T-helper 22 cell (primary cell): ENCODE data around the gene GID8.
"Not testable (repeated sequence)": the region's sequence is repeated elsewhere in the genome, so short reads cannot be mapped to it uniquely, and the experiment has no call there.

Experiments
- DNase-seq: peaks from one replicate; pipeline ENCODE4 v3.0.0-alpha.2; 2020; ENCODE audit warnings: low read depth

GID8 gene

DNA sequence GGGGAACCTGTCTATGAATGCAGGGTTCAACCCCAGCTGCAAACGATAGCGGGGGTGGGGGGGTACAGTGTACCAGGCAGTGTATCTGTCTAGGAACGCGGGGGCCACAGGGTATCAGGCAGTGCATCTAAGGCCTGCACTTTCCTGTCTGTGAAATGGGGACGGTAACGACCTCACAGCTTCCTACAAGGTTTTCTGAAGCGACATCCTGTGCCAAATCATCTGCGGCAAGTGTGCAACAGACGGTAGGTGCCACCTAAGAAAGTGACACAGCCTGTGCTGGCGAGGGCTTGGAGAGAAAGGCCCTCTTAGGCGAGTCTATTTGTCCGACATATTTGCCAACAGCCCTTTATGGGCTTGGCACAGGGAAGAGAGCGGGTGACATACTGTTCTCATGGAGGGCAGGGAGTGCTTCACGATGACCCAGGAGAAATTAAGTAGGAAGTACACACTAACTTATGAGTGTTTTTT lies 15.5 kb upstream of the GID8 start:
- peak; percentile 59 for DNase-seq

DNA sequence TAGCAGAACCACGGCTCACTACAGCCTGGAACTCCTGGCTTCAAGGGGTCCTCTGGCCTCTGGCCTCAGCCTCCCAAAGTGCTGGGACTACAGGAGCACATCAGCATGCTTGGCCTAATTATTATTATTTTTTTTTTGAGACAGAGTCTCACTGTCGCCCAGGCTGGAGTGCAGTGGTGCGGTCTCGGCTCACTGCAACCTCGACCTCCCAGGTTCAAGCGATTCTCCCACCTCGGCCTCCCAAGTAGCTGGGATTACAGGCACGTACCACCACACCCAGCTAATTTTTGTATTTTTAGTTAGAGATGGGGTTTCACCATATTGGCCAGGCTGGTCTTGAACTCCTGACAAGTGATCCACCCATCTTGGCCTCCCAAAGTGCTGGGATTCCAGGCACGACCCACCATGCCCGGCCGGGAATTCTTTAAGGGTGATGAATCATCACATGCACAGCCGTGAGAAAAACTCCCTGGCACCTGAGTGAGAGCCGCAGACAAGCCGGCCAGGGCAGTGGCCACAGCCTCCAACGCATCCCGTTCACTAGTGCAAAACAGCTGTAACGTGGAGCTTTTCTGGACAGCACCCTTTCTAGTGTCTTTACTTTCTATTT lies 14.8 kb upstream of the GID8 start:
- DNase-seq: not testable (repeated sequence)

DNA sequence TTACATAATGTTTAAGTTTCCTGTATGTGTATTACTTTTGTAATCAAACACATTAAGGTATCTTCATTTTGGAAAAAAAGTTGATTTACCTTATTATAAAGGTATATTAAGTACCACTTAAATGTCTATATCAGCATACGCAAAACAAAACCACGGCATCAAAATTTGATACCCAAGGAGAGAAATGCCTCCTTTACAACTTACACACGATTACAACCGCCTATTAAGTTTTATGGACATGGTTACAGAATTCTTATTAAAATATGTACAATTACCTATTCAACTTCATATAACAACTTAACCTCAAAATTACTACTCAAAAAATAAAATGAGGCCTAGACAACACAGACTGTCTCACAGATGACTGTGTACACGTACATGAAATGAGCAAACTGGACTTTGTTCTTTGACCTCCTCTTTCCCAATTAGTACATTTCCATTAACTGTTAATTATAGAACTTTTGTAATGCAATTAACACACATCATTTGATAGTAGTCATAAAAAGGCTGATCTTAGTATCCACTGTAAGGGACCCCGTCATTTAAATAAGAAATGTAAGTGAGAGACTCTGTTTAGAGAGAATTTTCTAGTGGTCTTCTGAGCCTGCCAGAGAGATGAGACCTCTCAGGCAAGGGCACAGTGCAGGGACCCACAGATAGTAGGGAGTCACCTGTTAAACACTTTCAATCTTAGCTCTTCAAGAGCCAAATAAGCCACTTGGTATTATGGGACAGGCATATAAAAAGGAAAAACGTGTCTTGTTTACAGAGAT lies 14.1 kb upstream of the GID8 start:
- no peak for DNase-seq

DNA sequence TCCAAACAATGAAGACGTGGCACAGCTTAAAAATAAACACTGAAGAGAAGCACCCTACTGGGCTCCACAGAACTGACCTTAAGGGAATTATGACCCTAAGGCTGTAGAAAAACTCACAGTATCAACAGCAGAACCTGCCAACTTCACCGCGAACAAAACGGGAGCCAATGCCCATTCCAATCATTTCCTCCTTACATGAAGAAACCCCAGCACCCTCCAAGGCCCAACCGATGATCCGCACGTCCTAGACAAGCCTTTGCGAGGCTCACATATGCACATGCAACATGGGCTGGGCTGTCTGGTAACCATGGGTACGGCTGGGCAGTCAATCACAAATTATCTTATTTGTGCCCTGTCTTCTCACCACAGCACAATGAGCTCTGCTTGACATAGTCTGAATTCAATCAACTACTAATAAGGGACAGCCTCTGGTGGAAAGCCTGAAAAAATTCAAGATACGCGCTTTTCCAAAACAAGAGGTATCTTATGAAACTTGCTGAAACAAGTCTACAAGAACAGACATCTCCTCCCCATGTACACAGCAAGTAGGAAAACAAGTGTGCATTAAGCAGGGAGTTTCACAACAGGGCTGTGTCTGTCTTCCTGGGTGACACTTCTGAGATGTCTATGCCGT lies 13.4 kb upstream of the GID8 start:
- peak; percentile 37 for DNase-seq

DNA sequence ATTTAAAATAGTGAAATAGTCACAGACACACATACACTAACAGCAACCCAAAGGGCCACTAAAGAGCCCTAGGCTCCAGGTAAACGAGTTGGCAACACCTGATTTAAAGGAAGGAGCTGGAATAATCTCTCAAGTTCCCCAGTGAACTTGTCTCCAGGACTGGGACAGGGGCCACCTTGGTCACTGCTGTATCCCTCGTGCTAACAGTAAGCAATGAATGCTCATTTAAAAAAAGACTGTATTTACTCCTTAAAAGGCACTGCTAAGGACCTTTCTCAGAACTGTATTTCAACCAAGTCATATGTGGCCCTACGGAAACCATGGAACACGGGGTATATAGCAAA lies 12.9 kb upstream of the GID8 start:
- no peak for DNase-seq

DNA sequence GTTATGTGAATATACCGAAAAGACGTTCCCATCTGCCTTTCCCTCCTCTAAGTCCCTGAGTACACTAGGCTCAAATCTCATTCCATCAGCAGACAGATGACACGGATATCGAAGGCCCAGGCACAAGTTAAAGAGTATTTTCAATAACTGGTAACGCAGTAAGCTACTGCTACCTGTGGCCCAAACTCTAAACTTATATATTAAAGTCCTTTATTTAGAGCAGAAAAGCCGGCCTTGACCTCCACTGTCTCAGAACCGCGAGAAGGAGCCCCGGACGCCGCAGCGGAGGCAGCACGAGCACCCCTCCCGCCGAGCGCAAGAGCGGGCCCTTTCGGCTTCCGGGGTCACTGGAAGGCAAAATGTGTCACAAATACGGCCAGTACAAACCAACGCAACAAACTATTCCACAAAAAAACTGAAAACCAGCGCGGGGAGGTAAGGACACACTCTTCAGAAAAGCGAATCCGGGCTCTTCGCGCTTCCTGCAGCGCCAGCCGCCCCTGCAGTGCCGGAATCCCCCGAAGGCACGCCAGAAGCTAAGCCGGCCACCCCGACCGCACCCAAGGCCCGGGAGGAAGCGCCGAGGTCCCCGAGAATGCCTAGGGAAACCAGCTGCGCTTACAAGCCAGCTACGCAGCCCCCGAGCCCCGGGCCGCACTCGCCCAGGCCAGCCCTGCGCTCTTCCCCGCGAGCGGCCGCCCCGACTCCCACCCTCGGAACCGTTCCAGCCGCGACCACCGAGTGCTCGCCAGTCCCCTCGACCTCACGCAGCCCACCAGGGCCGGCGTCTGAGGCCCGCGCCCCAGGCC lies 12.3 kb upstream of the GID8 start:
- peak; percentile 51 for DNase-seq

DNA sequence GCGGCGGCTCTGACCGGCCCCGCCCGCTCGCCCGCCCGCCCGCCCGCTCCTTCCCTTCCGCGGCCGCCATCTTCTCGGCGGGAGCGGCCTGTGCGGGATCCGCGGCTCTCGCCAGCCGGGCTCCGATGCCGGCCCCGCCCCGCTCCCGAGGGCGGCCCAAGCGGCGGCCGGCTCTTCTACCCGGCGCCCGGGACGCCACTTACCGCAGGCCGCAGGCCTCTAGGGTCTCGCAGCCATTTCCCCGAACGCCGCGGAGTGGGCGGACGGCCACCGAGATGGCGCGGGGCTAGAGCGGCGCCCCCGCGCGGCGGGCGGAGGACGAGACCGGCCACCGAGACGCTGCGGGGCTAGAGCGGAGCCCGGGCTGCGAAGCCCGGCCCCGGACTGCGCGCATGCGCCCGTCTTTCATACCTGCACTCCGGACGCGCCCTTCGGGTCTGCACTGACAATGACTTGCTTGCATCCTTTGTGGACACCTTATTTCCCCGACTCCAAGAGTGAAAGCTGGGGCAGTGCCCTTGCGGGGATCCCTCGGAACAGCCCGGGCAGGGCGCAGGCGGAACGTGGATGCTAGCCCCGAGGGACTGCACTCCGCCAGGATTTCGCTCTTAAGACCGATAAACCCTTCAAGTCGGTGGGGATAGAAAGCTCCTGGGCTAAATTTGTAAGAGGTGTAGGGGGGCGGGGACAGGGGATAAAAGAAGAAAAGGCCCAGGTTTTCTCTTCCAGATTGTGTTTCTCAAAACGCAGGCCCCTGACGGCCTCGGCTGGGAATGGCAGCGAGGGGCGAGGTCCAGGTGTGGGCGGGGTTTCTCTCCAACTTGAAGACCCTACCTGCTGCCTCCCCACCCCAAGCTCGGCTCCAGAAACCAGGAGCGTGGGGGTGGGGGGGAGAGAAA lies 11.5 kb upstream of the GID8 start, which contains the start of gene DIDO1:
DIDO1 (minus strand) TSS at position 277 of the 899 bp plus-strand sequence.
- DNase-seq: peak; percentile 79

DNA sequence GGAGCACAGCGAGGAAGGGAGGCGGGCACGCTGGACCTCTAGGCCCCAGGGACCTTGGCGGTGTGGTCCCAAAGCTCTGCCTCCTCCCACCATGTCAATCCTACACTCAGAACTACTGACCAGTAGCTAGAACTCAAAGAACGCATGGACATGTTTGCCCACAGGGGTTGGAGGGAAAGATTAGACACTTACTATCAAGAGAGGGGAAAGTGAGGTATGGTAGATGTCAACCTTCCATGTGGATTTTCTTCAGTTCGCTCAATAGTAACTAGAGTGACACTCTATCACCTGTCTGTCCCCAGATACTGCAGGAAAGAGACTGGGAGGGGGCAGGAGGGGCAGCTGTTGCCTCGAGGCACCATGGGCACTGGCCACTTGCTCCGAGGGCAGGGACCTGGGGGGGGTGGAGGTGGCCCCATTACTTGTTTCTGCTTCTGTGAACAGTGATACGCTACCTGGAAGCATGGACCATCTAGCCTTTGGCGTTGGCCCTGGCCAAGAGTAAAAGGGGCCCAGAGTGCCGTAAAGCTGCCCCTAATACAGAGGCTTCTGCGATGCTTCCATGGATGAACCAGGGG lies 10.7 kb upstream of the GID8 start:
- DNase-seq: no peak

DNA sequence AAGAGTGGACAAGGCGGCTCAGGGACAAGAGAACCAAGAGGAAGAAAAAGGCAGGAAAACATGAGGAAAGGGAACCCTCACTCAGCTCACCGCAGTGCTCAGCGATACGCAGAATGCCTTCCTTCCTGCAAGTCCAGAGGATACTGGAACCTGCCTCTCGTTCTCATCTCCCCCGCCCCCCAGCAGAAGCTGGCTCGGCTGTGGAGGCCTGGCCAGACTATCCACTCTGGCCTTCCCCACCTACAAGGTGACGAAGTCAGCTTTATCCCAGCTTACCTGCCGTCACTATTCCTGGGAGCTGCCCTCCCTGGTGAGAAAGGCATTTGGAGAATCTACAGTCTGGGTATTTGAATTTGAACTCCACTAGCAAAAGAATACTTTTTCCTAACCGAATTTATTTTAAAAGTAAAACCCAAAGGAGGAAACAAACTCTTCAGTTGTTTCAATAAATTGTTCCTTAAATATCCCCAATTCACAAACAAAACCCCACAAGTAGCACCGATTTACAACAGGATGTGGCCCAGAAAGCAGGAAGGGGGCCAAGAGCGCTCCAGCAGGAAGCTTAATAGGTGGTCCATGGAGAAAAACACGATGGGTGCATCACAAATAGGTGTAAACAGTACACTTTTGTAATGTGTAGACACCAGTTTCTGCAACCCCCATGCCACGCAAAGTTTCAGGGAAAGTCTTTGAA lies 9.6 kb upstream of the GID8 start:
- DNase-seq: no peak

DNA sequence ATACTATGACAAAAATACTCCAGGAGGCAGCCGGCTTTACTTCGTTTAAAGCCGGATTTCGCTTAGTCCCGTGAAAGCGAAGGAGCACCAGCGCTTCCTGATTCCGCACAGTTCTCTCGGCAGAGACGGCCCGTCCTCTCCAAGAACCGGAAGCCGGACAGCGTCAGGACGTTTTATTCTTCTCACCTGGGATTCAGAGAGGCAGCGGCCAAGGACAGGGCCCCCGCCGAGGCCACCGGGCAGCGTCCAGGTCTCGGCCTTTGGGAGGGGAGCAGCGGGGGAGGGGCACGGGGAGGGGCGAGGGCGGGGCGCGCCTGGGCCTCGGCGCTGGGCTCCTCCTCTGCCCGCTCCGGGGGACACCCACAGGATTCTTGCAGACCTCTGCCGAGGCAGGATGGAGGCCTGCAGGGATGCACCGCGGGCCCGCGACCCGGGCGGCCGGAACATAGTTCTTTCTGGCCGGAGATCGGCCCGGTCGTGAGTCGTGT lies 8.9 kb upstream of the GID8 start:
- peak; percentile 55 for DNase-seq

DNA sequence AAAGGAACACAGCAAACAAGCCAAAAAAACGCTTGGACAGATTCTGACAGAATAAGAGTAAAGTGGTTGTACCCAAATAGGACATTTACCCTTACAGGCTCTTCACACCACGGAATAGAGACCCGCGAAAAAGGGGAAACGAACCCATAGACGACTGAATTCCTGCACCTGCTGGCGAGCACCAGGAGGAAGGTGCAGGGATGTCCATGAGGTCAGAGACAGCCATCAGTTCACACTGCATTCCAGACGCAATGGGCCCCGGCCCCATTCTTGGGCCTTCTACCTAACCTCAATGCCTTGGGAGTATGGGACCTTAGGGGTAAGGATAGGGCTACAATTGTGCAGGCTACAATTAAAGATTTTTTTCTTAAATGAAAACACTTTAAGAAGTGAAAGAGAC lies 6.5 kb upstream of the GID8 start:
- no peak for DNase-seq

DNA sequence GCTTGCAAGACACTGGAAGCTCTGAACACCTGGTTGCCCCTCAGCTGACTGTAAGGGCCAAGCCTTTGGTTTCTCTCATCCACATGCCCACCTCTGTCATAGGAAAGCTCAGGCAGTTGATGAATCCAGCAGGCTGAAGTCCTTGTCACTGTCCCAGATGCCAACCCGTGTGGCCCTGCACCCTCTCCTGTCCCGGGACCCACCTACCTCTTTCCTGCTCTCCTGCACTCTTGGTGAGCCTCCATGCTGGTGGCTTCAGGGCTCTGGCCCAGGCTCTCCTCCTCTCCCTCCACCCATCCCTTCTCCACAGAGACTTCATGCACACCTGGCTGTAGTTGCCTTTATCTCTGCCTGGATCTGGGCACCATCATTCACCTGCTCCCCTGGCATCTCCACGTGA lies 4.0 kb upstream of the GID8 start:
- no peak for DNase-seq

DNA sequence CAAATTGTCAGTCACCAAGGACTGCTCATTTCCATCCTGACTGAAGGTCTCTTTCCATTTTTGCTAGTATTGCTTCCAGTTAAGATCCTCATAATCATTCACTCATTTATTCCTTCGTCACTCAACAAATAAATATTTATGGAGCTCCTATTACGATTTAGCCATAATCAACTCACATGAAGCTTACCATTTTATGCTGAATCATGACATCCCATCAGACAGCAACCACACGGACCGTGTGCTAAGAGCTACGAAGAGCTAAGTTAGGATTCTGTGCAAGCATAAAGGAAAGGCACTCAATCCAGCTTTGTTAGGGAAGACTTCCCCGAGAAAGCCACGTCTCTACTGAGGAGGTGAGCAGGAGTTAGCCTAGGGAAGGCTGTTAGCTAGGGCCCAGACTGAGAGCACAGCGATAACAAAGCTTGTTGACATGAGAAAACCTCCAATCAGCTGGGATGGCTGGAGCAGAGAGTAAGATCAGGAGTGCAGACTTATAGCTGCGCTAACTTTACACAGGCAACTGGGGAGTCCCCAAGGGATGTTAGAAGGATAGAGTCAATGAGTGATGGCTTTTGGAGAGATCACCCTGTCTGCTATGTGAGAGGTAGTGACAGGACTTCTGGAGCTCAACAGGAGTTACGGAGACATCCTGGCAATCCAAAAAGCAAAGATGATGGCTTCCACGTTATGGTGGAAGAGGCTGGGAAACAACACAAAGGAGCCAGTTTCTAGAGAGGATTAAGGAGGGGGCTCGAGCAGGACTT lies 2.6 kb upstream of the GID8 start:
- DNase-seq: no peak

DNA sequence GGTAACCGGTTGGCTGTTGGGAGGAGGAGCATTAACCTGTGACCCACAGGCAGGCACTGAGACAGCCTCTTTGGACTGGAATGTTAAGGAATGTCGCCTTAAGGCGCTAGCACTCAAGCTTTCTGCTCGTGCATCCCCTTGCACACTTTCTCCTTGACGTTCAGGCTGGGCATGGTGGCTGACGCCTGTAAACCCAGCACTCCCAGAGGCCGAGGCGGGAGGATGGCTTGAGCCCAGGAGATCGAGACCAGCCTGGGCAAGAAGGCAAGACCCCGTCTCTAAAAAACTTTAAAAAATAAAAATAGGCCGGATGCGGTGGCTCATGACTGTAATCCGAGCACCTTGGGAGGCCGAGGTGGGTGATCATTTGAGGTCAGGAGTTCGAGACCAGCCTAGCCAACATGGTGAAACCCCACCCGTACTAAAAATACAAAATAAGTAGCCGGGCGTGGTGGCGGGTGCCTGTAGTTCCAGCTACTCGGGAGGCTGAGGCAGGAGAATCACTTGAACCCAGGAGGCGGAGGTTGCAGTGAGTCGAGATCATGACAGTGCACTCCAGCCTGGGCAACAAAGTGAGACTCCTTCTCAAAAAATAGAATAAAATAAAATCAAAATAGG lies 1.9 kb upstream of the GID8 start:
- DNase-seq: no peak

DNA sequence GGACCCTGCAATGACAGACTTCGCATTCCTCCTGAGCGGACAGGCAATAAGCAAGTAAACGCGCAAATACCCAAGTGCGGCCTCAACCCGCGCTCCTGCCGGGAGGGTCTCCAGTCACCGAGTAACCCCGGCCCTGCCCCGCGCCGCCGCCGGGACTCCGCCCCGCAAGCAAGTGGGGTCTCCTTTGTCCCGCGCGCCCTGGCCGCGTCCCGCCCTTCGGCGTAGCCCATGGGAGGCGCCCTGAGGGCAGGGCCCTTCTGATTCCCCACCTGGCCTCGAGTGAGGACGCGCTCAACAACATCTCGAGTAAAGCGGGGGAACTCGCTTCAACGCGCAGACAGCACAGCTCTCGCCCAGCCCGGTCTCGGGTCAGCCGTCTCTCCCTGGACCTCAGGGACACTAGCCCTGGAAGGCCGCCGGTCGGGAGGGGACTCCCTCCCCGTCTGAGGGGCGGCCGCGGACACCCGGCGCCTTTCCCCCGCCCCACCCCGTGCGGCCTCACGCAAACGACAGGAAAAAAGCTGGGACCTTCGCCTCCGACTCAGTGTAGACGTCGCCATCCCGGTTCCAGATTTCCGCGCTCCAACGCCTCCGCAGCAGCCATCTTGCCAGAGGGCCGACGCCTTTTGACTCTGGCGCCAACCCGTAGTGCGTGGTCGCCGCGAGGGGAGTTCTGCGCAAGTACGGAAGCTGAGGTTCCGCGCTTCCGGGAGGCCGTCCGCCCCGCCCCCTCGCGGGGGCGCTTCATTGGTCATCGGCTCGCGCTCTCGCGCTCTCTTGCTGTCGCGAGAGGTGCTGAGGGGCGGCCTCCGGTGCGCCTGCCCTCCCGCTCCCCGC lies 461 bp upstream of the GID8 start:
- peak; percentile 93 for DNase-seq

DNA sequence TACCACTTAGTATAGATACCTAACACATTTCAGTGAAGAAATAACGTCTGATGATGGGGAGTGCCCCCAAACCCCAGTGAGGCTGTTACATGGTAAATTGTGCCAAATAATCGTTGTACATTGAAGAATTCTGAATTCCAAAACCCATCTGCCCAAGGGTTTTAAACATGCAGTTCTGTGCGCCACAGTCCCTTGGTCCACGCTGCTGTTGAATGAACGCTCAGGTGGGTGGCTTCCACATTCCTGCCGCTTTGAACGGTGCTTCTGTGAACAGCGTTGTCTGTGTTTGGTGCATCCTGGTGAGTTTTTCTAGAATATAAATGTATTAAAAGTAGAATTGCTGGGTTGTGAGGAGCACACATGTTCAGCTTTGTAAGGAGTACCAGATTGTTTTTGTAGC lies 2.9 kb downstream of the GID8 start:
- no peak for DNase-seq

DNA sequence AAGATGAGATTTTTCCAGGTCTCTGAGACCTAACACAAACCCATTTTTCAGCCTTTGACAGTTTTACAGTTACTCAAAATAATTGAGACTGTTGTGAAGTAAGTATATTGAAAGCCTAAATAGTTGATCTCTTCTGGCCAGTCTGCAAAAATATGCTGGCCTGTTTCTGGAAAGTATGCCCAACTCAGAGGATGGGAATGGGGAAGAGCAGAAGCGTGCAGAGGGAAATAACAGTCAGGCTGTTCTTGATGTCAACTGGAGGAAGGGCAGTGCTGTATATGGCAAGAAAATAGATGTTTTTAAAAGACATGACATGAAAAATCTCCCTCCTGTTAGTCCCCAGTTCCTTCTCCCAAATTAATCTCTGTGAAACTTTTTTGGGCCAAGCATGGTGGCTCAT lies 3.8 kb downstream of the GID8 start:
- no peak for DNase-seq

DNA sequence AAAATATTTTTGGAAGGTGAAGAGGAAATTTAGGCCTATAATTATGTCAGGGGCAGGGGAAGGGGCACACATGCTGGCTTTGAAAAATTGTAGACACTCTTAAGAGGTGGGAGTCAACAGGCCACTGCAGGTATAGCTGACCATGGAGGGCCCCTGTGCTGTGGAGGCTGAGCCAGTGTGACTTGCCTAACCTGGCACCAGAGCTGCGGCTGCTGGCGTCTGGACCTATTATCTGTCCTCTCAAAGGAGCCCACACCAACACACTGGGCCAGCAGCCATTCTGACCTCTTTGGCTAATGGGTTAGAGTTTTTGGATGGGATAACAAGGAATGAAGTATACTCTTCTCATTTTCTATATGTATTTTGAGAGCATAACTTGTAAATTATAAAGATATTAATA lies 4.5 kb downstream of the GID8 start:
- no peak for DNase-seq
